ENCODE results near the gene CELSR3.

GRCh38 chr3:48600711-48601621, 61.7 kb downstream of the CELSR3 start:
- TF ChIP-seq CTCF (IDR thresholded peaks at IDR 0.05) (no peak), POLR2A (IDR thresholded peaks at IDR 0.05) (no peak), POLR2AphosphoS5 (IDR thresholded peaks at IDR 0.05) (no peak)
